ENCODE measurements around the gene NFKBIA.

Gene NFKBIA

GRCh38 chr14:35353409-35354172, 51.0 kb downstream of the NFKBIA start:
- DNase-seq: no peak
- H3K36me3 Mint-ChIP-seq (ENCODE audit: low read depth): no peaks in the 10 kb centered on the region
- H3K4me1 Mint-ChIP-seq: peaks cover 46% of the 10 kb centered on the region
- H3K4me3 Mint-ChIP-seq: no peak overlapping the region
- no peaks in the 10 kb centered on the region for H3K9me3 Mint-ChIP-seq
- no peak for TF ChIP-seq CTCF (IDR thresholded peaks at IDR 0.05)
- H3K27me3 Mint-ChIP-seq (ENCODE audit: low read depth, poor library complexity): peaks cover 2% of the 10 kb centered on the region
- peak overlapping the region; percentile 60 for H3K27ac Mint-ChIP-seq

GRCh38 chr14:35352274-35353233, 52.0 kb downstream of the NFKBIA start:
- Mint-ChIP-seq H3K4me1 (peaks cover 56% of the 10 kb centered on the region), H3K27ac (peak overlapping the region; percentile 97), H3K36me3 (ENCODE audit: low read depth) (no peaks in the 10 kb centered on the region), H3K27me3 (ENCODE audit: low read depth, poor library complexity) (peaks cover 2% of the 10 kb centered on the region), H3K9me3 (no peaks in the 10 kb centered on the region), H3K4me3 (peak overlapping the region; percentile 16)
- no peak for TF ChIP-seq CTCF (IDR thresholded peaks at IDR 0.05)
- peak; percentile 34 for DNase-seq

- no peaks in the 10 kb centered on the region for H3K9me3 Mint-ChIP-seq
- H3K27me3 Mint-ChIP-seq (ENCODE audit: low read depth, poor library complexity): peaks cover 2% of the 10 kb centered on the region
- DNase-seq: no peak
- peaks cover 62% of the 10 kb centered on the region for H3K4me1 Mint-ChIP-seq
- peak overlapping the region; percentile 1 for H3K4me3 Mint-ChIP-seq
- no peak for TF ChIP-seq CTCF (IDR thresholded peaks at IDR 0.05)
- H3K36me3 Mint-ChIP-seq (ENCODE audit: low read depth): no peaks in the 10 kb centered on the region
- H3K27ac Mint-ChIP-seq: peak overlapping the region; percentile 97
These were observed 52.7 kb downstream of the NFKBIA start for GRCh38 chr14:35351897-35352273.
